ENCODE results near the gene DGKI.

- no peak for TF ChIP-seq POLR2A (IDR thresholded peaks at IDR 0.05)
- TF ChIP-seq CTCF (IDR thresholded peaks at IDR 0.05), result no peak
These were observed 33.7 kb upstream of the DGKI start for GRCh38 chr7:137880432-137880831.
